Activated CD8-positive, alpha-beta memory T cell treated with anti-CD3 and anti-CD28 coated beads, Interleukin-2, amount 50 U/mL, for 48 hours (primary cell): ENCODE measurements around the gene ADAMTS8.
"Not testable (repeated sequence)": the region's sequence is repeated elsewhere in the genome, so short reads cannot be mapped to it uniquely, and the experiment has no call there.

Source experiments
- DNase-seq: peaks from one replicate; pipeline ENCODE4 v3.0.0-alpha.2; 2020

The ADAMTS8 gene

GRCh38 chr11:130438401-130439159 is 10.2 kb upstream of the ADAMTS8 start:
- DNase-seq = not testable (repeated sequence)

- no peak for DNase-seq
Observed at GRCh38 chr11:130437848-130438247, 9.4 kb upstream of the ADAMTS8 start.

- DNase-seq = no peak
Observed at GRCh38 chr11:130436171-130436570, 7.8 kb upstream of the ADAMTS8 start.

- DNase-seq = no peak
Observed at GRCh38 chr11:130435671-130436070, 7.3 kb upstream of the ADAMTS8 start.

GRCh38 chr11:130434521-130435223 is 6.3 kb upstream of the ADAMTS8 start:
- DNase-seq = peak; percentile 79

GRCh38 chr11:130433357-130433756 is 4.9 kb upstream of the ADAMTS8 start:
- DNase-seq = no peak

GRCh38 chr11:130431801-130432200 is 3.4 kb upstream of the ADAMTS8 start:
- DNase-seq = no peak

- DNase-seq = peak; percentile 83
Observed at GRCh38 chr11:130431331-130431773, 2.9 kb upstream of the ADAMTS8 start.

- DNase-seq = no peak
Observed at GRCh38 chr11:130429983-130430382, 1.6 kb upstream of the ADAMTS8 start.

GRCh38 chr11:130429120-130429681 is 792 bp upstream of the ADAMTS8 start:
- no peak for DNase-seq

GRCh38 chr11:130427581-130428315 is 661 bp downstream of the ADAMTS8 start:
- DNase-seq = no peak

GRCh38 chr11:130426837-130427341 is 1.5 kb downstream of the ADAMTS8 start:
- DNase-seq = no peak

- DNase-seq = no peak
Observed at GRCh38 chr11:130426223-130426836, 2.1 kb downstream of the ADAMTS8 start.

GRCh38 chr11:130425156-130425555 is 3.3 kb downstream of the ADAMTS8 start:
- DNase-seq = no peak

- DNase-seq = no peak
Observed at GRCh38 chr11:130424613-130425140, 3.7 kb downstream of the ADAMTS8 start.

- DNase-seq = no peak
Observed at GRCh38 chr11:130423541-130424142, 4.8 kb downstream of the ADAMTS8 start.

- DNase-seq = no peak
Observed at GRCh38 chr11:130422251-130422995, 6.0 kb downstream of the ADAMTS8 start.

GRCh38 chr11:130421697-130422096 is 6.7 kb downstream of the ADAMTS8 start:
- DNase-seq = no peak

GRCh38 chr11:130421199-130421585 is 7.2 kb downstream of the ADAMTS8 start:
- DNase-seq = no peak

GRCh38 chr11:130420478-130421198 is 7.8 kb downstream of the ADAMTS8 start:
- DNase-seq = no peak
